Activated CD4-positive, CD25-positive, alpha-beta regulatory T cell (primary cell): ENCODE data around the gene NEAT1.
"Not testable (repeated sequence)": the region's sequence is repeated elsewhere in the genome, so short reads cannot be mapped to it uniquely, and the experiment has no call there.

Experiments
- DNase-seq, 4 experiments: peaks; one replicate each; lab custom pipeline; 2025; lab: John Stamatoyannopoulos, UW

Gene NEAT1

DNA sequence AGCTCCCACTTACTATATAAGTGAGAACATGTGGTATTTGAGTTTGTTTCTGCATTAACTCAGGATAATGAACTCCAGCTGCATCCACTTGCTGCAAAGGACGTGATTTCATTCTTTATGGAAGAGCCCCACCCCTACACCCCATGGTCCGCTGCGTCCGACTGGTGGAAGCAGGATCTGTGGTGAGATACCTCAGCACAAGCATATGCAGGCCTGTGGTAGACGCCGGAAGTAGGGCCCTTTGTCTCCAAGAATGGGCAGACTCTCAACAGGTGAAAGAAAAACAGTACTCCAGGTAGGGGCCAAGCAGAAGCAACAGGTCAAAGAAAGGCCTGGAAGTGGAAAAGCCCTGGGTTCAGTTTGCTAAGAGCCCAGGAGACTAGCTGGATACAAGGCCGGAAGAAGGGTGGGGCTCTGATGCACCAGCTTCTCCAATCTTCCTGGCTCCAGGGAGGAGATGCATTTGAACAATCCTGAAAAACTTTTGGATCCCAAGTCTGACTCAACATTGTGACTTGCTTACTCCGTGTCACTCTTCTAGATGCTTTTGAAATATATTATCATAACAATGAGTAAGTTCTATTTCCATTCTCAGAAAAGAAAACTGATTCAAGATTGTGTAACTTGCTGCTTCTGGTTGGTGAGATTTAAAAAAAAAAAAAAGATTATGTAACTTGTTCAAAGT lies 30.4 kb downstream of the NEAT1 start:
- DNase-seq, result no peak

DNA sequence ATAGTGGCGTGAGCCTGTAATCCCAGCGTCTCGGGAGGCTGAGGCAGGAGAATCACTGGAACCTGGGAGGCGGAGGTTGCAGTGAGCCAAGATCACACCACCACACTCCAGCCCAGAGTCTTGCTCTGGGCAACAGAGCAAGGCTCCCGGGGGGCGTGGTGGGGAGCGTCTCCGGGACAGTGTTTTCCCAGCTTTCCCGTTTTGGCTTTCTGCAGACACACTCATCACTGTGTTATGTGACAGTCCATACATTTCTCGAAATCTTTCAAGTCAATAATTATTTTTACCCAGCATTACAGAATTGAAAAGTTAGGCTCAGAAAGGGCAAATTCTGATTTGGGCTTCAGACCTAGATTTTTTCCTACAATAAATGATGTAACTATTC lies 31.7 kb downstream of the NEAT1 start:
- no peak for DNase-seq

DNA sequence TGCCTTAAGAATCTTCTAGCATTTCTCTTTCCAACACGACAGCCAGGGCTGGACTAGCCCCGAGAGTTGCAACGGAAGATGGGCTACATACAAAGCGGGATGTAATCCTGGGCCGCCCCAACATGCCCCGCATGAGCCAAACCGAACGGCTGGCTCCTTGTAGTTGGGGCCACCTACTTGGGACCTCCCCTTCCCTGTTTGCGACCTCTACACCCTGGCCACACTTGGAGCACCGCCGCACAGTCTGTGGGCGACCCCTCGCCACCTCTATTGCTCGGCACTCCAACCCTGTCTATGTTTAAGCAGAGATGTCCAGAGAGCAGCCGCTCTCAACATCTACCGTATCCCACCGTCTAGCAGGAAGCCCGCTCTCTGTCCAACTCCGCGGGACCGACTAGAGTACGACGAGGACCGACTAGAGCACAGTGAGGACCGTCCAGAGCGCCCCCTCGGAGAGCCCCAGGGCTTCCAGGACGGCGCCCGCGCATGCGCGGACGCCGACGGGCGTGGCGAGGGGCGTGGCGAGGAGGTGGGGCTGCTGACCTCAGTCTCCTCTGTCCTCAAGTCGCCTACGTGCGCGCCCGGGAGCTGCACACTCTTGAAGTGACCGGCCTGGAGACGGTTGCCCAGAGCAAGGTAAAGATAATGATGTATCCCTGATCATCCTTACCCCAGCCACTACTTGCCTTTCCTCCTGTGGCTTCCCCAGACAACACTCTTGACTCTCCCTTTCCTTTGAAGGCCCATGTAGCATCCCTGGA lies 32.3 kb downstream of the NEAT1 start:
- DNase-seq, result peak; percentile 50 to 66 (median 59)

- DNase-seq, result no peak
These were observed 33.8 kb downstream of the NEAT1 start for GRCh38 chr11:65456418-65456817.

GRCh38 chr11:65459552-65459951 lies 37.0 kb downstream of the NEAT1 start:
- DNase-seq, result no peak

- not testable (repeated sequence) for DNase-seq
These were observed 42.9 kb downstream of the NEAT1 start for GRCh38 chr11:65465471-65465870.

DNA sequence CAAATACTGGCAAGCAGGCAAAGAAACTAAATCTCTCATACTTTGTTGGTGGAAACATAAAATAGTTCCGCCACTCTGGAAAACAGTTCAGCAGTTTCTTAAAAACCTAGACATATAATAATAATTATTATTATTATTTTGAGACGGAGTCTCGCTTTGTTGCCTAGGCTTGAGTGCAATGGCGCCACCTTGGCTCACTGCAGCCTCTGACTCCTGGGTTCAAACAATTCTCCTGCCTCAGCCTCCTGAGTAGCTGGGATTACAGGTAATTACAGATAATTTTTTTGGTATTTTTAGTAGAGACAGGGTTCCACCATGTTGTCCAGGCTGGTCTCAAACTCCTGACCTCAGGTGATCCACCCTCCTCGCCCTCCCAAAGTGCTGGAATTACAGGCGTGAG lies 44.7 kb downstream of the NEAT1 start:
- DNase-seq, result not testable (repeated sequence)

DNA sequence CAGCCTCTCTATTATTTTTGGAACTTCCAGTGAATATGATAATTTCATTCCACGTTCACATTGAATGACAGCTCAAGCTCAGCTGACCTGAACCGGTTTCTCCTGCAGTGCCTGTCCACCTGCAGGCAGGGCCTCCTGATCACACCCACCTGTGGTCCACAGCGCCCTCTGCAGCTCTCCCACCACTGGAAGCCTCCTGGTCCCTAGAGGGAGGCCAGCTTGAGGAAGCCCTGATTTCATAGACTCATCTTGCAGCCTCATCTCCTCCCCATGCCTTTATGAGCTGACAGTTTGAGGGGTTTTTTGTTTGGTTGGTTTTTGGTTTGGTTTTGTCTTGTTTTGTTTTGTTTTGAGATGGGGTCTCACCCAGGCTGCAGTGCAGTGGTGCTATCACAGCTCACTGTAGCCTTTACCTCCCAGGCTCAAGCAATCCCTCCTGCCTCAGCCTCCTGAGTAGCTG lies 46.3 kb downstream of the NEAT1 start:
- DNase-seq, result peak in 1 of 4 experiments; percentile 17

- no peak for DNase-seq
These were observed 47.9 kb downstream of the NEAT1 start for GRCh38 chr11:65470433-65471049.

GRCh38 chr11:65471447-65471891 lies 48.9 kb downstream of the NEAT1 start:
- no peak for DNase-seq

- DNase-seq, result not testable (repeated sequence)
These were observed 50.1 kb downstream of the NEAT1 start for GRCh38 chr11:65472588-65473277.

GRCh38 chr11:65473278-65473860 lies 50.8 kb downstream of the NEAT1 start:
- DNase-seq, result no peak

GRCh38 chr11:65474864-65475263 lies 52.3 kb downstream of the NEAT1 start:
- DNase-seq, result no peak

DNA sequence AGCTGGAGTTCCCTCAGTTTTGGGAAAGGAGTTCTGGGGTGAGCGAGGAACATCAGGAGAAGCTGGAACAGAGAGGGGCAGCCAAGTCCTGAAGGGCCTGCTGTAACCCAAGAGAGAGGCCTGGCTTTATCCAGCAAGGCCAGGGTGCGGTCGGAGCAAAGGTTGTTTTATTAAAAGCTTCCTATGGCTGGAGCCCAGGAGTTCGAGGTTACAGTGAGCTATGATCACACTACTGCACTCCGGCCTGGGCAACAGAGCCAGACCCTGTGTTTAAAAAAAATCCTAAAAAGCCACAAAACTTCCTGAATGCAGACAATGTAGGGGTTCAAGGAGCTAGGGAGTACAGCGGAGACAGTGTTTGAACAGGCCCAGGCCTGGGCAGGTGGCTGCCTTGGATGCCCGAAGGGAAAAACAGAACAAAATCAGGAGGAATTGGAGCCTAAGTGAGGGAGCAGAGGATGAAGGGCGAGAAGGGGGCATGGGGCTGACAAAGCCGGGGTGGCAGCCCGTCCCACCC lies 54.1 kb downstream of the NEAT1 start:
- no peak for DNase-seq

GRCh38 chr11:65477149-65477965 lies 54.8 kb downstream of the NEAT1 start:
- peak; percentile 79 to 85 (median 82) for DNase-seq

- no peak for DNase-seq
These were observed 56.0 kb downstream of the NEAT1 start for GRCh38 chr11:65478388-65479183.

GRCh38 chr11:65479184-65480145 lies 56.9 kb downstream of the NEAT1 start:
- no peak for DNase-seq

- DNase-seq, result no peak
These were observed 59.8 kb downstream of the NEAT1 start for GRCh38 chr11:65482306-65482850.

- no peak for DNase-seq
These were observed 63.3 kb downstream of the NEAT1 start for GRCh38 chr11:65485920-65486219.
